Stomach smooth muscle (tissue), 2 donors: ENCODE results near the gene CD99.

Experiments
- H3K27ac ChIP-seq: one replicate; pipeline ENCODE4 v1.7.0; 2013; ENCODE audit warnings: mild to moderate bottlenecking, low read length, inconsistent platforms
- H3K27me3 ChIP-seq, 2 donors: one replicate each; pipeline ENCODE4 v1.7.0; 2013; ENCODE audit warnings: low read length in 2 of 2; ENCODE audit not compliant: insufficient read depth in 2 of 2, control insufficient read depth in 1 of 2
- H3K36me3 ChIP-seq, 2 donors: one replicate each; pipeline ENCODE4 v1.7.0; 2013; ENCODE audit warnings: low read length in 2 of 2; ENCODE audit not compliant: control insufficient read depth in 2 of 2, insufficient read depth in 2 of 2
- H3K4me1 ChIP-seq: one replicate; pipeline ENCODE4 v1.7.0; 2013; ENCODE audit warnings: low read length; ENCODE audit not compliant: control insufficient read depth, insufficient read depth
- H3K4me3 ChIP-seq, 2 donors: one replicate each; pipeline ENCODE4 v1.7.0; 2013; ENCODE audit warnings: low read length in 2 of 2
- H3K9ac ChIP-seq, 2 donors: one replicate each; pipeline ENCODE4 v1.7.0; 2013; ENCODE audit warnings: low read length in 2 of 2, mild to moderate bottlenecking in 1 of 2
- H3K9me3 ChIP-seq, 2 donors: one replicate each; pipeline ENCODE4 v1.7.0; 2013; ENCODE audit warnings: low read length in 2 of 2; ENCODE audit not compliant: control insufficient read depth in 2 of 2
- donor health status: healthy.
- donor health status: Pancreatic carcinoma.

The CD99 gene

DNA sequence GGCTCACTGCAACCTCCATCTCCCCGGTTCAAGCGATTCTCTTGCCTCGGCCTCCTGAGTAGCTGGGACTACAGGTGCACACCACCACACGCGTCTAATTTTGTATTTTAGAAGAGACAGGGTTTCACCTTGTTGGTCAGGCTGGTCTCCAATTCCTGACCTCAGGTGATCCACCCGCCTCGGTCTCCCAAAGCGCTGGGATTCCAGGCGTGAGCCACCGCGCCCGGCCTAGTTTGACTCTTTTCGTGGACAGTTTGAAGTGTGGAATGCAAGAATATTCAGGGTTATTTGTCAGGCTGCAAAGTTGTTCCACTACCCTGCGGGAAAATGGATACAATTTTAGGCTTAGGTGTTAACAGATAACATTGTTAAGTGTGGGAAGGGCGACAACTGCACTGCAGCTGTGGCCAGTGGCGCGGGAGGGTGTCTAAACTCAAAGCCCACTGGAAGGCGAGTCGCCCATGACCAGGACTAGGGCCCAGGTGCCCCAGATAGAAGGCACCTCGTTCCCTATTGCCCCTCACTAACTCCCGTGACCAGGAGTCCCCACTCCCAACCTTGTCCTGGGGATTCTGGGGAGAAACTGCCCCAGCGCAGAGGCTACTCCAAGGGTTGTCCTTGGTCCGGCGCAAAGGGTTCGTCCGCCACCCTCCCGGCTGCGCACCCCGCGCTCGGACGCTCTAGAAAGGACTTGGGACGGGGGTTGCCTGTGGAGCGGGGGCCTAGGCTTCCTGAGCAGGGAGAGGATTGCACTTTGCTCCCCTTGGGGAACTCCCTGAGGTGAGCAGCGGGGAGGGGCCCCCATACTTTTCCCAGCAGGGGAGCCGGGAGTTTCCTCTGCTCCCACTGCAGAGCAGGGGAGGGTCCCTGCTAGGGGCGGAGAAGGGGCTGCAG lies 1.1 kb upstream of the CD99 start:
- H3K36me3 ChIP-seq: no peaks in the 10 kb centered on the region
- H3K4me1 ChIP-seq: peaks cover 25% of the 10 kb centered on the region
- peak overlapping the region; percentile 31 for H3K27ac ChIP-seq
- H3K27me3 ChIP-seq: no peaks in the 10 kb centered on the region
- no peaks in the 10 kb centered on the region for H3K9me3 ChIP-seq
- H3K9ac ChIP-seq: peak overlapping the region in 1 of 2 donors; percentile 15
- peak overlapping the region in 1 of 2 donors; percentile 82 for H3K4me3 ChIP-seq

DNA sequence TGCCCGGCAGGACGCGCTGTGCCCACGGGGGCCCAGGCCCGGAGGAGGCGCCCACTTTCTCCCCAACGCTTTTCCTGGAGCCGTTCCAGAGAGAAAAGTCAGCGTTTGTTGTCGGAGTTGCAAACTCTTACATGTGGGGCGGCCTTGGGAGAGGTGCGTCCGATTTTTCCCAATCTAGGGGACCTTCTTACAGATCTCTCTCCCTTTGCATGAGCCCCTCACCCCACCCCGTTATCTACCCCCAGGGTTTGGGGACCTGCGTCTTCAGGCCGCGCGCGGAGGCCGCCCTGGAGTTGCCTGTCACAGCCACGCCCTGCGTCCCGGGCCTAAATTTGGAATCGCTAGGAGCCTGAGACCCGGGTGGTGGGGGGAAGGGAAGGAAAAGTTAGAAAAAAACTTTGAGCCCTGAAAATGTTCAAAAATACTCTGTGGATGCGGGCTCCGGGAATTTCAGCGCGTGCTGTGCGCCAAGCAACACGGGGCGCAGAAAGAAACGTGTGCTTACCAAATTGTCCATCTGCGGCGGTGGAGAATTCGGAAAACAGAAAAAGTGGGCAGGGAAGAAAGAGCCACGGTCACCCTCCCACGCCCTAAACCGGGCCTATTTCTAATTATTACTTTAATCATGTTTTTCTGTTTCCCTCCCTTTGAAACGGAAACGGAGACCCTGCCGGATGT lies 587 bp downstream of the CD99 start:
- Histone ChIP-seq H3K27me3 (no peaks in the 10 kb centered on the region), H3K9me3 (no peaks in the 10 kb centered on the region), H3K4me1 (peaks cover 35% of the 10 kb centered on the region), H3K36me3 (no peaks in the 10 kb centered on the region), H3K4me3 (peak overlapping the region; percentile 82 to 95), H3K9ac (peak overlapping the region; percentile 80 to 98), H3K27ac (peak overlapping the region; percentile 66)

DNA sequence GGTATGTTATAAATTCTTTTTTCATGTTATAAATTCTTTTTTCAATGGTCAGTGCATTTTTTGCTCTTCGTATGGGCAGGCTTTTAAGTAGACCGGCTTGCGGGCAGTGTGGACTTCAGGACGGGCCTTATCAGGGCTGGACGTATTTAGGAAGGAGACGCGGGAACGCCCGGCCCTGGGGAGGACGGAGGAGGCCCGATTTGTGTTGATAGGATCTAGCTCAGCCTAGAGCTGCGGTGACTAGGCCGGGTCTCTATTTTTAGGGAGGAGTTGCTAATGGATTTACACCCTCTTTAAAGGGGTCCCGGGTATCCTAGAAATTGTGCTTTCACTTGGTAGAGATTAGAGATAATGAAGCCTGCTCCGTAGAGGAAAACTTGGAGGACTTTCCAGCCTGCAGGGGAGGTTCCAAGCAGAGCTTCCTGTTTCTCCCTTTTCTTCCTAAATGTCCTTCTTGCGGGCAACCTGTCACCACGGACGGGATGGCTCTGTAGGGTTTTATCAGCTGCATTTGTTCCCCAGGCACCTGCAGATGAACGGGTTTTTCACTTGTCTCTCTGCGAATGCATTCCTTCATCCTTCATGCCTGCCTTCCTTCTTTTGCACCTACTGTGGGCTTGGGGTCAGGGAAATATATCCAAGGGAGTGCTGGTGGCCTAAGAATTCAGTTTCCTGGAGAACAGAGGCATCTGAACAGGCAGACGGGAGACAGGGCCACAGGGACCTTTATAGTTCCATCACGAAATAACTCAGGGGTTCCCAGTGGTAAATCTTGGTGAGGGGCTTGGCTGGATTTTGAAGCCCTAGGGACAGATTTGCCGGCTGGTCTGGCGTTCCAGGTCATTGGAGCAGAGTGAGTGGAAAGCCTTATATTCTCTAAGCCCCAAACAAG lies 1.4 kb downstream of the CD99 start:
- Histone ChIP-seq H3K36me3 (peaks cover 0 to 2% of the 10 kb centered on the region in 2 donors), H3K9ac (peak overlapping the region; percentile 80 to 98), H3K27ac (peak overlapping the region; percentile 66), H3K9me3 (no peaks in the 10 kb centered on the region), H3K4me1 (peaks cover 39% of the 10 kb centered on the region), H3K27me3 (no peaks in the 10 kb centered on the region), H3K4me3 (peak overlapping the region; percentile 82 to 95)

DNA sequence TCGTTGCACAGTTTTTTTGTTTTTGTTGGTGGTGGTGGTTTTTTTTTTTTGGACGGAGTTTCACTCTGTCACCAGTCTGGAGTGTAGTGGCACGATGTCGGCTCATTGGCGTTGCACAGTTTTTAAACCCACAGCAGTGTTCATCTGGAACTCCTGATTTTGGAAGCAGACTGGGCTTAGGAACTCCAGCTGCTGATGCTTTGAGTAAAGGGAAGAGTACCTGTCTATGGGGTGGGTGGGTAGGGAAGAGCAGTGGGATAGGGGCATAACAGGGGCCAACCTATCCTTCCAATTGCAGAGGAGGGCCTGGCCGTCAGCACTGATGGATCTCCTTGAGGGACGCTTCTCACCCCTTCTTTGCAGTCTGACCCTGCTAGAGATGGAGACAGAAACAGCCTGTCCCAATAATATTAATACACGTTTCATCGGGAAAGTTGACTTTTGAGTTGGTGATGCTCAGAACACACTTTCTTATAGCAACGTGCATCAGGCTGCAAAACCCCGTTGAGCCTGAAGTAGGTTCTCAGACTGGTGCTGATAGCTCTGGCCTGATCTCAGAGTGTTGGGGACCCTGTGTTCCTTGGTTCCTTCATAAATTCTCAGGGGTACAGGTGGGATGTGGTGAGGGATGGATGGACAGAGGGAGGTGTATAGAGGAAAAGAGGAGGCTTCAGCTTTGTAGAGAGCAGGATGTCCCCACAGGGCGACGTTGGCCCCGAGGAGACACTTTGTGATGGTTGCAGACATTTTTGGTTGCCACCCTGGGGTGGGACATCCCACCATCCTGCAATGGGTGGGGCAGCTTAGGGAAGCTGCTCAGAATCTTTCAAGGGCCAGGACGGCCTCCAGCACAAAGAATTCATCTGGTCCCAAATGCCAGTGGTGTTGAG lies 2.3 kb downstream of the CD99 start:
- H3K27me3 ChIP-seq: no peaks in the 10 kb centered on the region
- H3K4me3 ChIP-seq: peak overlapping the region; percentile 82 to 95
- peaks cover 48% of the 10 kb centered on the region for H3K4me1 ChIP-seq
- H3K9ac ChIP-seq: peak overlapping the region in 1 of 2 donors; percentile 98
- H3K36me3 ChIP-seq: peaks cover 0 to 2% of the 10 kb centered on the region in 2 donors
- H3K27ac ChIP-seq: peak overlapping the region; percentile 66
- H3K9me3 ChIP-seq: no peaks in the 10 kb centered on the region

DNA sequence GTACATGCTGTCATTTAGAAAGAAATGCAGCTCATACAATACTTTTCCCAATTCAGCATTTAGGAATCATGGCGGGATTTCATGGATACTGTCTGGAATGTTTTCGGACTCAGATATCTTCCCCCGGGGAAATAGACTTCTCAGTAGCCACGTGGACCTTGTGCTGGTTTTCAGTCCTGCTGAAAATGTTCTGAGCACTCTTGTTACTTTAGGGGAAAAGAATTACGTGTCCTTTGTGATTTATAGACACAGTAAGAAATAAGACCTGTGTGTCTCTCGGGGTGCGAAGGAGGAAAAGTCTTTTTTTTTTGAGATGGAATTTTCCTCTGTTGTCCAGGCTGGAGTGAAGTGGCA lies 3.8 kb downstream of the CD99 start:
- H3K9ac ChIP-seq: peak overlapping the region in 1 of 2 donors; percentile 44
- H3K4me1 ChIP-seq: peaks cover 56% of the 10 kb centered on the region
- no peaks in the 10 kb centered on the region for H3K9me3 ChIP-seq
- H3K27ac ChIP-seq: peak overlapping the region; percentile 60
- peaks cover 0 to 2% of the 10 kb centered on the region in 2 donors for H3K36me3 ChIP-seq
- no peaks in the 10 kb centered on the region for H3K27me3 ChIP-seq
- no peak overlapping the region for H3K4me3 ChIP-seq

DNA sequence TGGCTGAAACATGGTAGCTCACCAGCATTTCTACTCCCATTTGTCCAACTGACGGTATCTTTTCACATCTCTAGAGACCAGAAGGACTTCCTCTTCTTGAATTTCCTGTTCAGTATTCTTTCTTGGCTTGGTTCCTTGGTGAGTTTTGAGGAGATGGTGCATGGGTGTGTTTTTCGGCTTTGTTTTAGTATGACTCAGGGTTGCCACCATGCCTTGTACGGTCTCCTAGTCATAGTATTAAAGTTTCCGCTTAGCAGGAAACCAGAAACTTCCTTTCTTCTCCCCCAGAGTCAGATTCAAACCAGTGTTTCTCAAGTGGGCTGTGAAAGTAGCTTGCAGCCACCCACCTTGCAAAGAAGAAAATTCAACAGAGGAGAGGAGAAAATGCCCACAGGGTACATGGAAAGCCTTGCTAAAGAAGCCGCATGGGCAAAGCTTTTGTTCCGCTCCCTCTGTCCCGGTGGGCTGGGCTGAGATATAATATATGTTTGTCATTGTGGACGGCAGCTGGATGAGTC lies 5.7 kb downstream of the CD99 start:
- H3K9me3 ChIP-seq: no peaks in the 10 kb centered on the region
- H3K9ac ChIP-seq: peak overlapping the region in 1 of 2 donors; percentile 46
- peaks cover 4 to 6% of the 10 kb centered on the region in 2 donors for H3K36me3 ChIP-seq
- H3K4me3 ChIP-seq: peak overlapping the region in 1 of 2 donors; percentile 40
- no peaks in the 10 kb centered on the region for H3K27me3 ChIP-seq
- H3K27ac ChIP-seq: no peak overlapping the region
- peaks cover 65% of the 10 kb centered on the region for H3K4me1 ChIP-seq

GRCh38 chrX:2697306-2697705 lies 6.2 kb downstream of the CD99 start:
- peaks cover 69% of the 10 kb centered on the region for H3K4me1 ChIP-seq
- H3K9ac ChIP-seq: peak overlapping the region; percentile 29 to 46
- no peaks in the 10 kb centered on the region for H3K9me3 ChIP-seq
- H3K27me3 ChIP-seq: no peaks in the 10 kb centered on the region
- peaks cover 4 to 6% of the 10 kb centered on the region in 2 donors for H3K36me3 ChIP-seq
- H3K27ac ChIP-seq: no peak overlapping the region
- H3K4me3 ChIP-seq: peak overlapping the region; percentile 35 to 40

- Histone ChIP-seq H3K4me1 (peaks cover 66% of the 10 kb centered on the region), H3K27me3 (no peaks in the 10 kb centered on the region), H3K27ac (no peak overlapping the region), H3K4me3 (peak overlapping the region; percentile 35 to 40), H3K36me3 (peaks cover 4 to 6% of the 10 kb centered on the region in 2 donors), H3K9ac (peak overlapping the region in 1 of 2 donors; percentile 46), H3K9me3 (no peaks in the 10 kb centered on the region)
Observed at GRCh38 chrX:2697741-2698299, 6.7 kb downstream of the CD99 start.

- Histone ChIP-seq H3K27ac (no peak overlapping the region), H3K27me3 (no peaks in the 10 kb centered on the region), H3K9me3 (no peaks in the 10 kb centered on the region), H3K4me1 (peaks cover 67% of the 10 kb centered on the region), H3K9ac (peak overlapping the region in 1 of 2 donors; percentile 46), H3K4me3 (no peak overlapping the region), H3K36me3 (peaks cover 4 to 6% of the 10 kb centered on the region in 2 donors)
Observed at GRCh38 chrX:2698604-2699003, 7.5 kb downstream of the CD99 start.
